GM10248 (cell line): ENCODE data around the gene SHPK.

Source experiments
- CTCF ChIA-PET: fragments of 300-600 bp; sonication (Branson Sonifier 250); formaldehyde crosslinking; extraction: SDS; loops from one replicate; lab custom pipeline; 2021; ENCODE audit warnings: antibody characterized with exemption; lab: Yijun Ruan, JAX
- POLR2A ChIA-PET: fragments of 350-650 bp; sonication (Branson Sonifier 250); formaldehyde crosslinking; extraction: SDS; loops from one replicate; lab custom pipeline; 2020; ENCODE audit warnings: antibody characterized with exemption; lab: Yijun Ruan, JAX
- DNase-seq: peaks from one replicate; pipeline ENCODE4 v3.0.0; 2012; ENCODE audit errors: extremely low spot score
- TF ChIP-seq, protein P1 (sequence below): IDR thresholded peaks from 2 replicates; pipeline ENCODE4 v1.5.1; 2012; ENCODE audit warnings: mild to moderate bottlenecking, low read depth; ENCODE audit errors: extremely low read depth, missing control alignments, control extremely low read depth

The SHPK gene, protein sequence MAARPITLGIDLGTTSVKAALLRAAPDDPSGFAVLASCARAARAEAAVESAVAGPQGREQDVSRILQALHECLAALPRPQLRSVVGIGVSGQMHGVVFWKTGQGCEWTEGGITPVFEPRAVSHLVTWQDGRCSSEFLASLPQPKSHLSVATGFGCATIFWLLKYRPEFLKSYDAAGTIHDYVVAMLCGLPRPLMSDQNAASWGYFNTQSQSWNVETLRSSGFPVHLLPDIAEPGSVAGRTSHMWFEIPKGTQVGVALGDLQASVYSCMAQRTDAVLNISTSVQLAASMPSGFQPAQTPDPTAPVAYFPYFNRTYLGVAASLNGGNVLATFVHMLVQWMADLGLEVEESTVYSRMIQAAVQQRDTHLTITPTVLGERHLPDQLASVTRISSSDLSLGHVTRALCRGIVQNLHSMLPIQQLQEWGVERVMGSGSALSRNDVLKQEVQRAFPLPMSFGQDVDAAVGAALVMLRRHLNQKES

DNA sequence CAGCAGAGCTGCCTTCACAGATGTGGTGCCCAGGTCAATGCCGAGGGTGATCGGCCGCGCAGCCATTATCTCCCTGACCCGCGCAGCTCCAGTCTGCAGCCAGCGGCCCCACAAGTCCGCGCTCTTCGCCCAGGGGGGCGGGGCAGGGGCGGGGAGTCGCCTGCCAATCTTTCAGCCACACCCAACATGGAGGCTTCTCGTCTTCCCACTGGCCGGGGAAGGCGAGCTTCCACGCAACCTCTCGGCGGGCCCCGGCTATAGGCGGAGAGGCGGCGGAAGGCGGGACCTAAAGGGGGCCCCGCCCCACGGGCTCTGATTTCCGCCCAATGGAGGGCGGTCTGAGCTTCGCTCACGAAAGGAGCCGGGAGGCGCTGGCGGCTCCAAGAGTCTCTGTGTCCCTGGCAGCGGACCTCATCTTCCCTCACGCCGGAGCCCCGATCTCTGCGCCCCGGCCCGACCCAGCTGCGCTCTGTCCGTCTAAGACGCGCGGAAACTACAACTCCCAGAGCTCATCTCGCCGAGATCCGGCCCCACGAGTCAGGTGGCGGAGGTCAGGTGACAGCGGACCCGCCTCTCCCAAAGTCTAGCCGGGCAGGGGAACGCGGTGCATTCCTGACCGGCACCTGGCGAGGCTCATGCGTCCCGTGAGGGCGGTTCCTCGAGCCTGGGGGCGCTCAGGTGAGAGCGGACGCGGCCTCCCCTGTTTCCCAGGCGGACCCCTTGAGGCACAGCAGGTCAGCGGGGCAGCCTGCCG, at the start of gene SHPK, which contains the start of gene CTNS:
SHPK (minus strand) TSS at position 97 of the 754 bp plus-strand sequence; CDS start at position 66, 31 bp downstream.
CTNS (plus strand) TSS at position 607 of the 754 bp plus-strand sequence. CDS start 3,447 bp downstream, outside the sequence.
- peak; percentile 100 for DNase-seq
- ChIA-PET POLR2A (interaction anchor here (0.6 to 1.0 kb wide), 4 partner anchors 21 to 856 kb away, joined by 3 to 6 read pairs (median 4); partner anchors contain the start of genes HASPIN and NCBP3), CTCF (interaction anchor here (0.7 to 2.5 kb wide), 13 partner anchors 8 to 210 kb away, joined by 3 to 9 read pairs (median 3); partner anchors contain the start of genes EMC6, HASPIN, NCBP3 and TAX1BP3)
- TF ChIP-seq, protein P1, sequence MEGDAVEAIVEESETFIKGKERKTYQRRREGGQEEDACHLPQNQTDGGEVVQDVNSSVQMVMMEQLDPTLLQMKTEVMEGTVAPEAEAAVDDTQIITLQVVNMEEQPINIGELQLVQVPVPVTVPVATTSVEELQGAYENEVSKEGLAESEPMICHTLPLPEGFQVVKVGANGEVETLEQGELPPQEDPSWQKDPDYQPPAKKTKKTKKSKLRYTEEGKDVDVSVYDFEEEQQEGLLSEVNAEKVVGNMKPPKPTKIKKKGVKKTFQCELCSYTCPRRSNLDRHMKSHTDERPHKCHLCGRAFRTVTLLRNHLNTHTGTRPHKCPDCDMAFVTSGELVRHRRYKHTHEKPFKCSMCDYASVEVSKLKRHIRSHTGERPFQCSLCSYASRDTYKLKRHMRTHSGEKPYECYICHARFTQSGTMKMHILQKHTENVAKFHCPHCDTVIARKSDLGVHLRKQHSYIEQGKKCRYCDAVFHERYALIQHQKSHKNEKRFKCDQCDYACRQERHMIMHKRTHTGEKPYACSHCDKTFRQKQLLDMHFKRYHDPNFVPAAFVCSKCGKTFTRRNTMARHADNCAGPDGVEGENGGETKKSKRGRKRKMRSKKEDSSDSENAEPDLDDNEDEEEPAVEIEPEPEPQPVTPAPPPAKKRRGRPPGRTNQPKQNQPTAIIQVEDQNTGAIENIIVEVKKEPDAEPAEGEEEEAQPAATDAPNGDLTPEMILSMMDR: no peak

DNA sequence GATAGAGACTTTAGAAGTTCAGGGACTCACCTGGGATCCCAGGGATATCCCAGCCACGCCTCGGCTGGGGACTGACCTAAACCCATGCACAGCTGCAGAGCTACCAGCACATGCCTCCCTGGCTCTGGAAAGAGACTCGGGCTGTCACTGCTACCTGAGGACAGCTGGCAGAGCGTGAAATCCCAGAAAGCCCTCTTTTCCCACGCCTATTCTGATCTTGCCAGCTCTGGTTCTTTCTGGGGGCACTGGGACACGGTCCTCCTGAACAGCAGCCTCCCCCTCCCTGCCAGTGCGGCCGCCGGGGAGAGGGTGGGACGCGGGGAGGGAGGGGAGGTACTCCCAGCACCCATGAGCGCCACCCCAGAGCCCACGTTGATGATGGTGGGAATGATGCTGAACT, 49.1 kb upstream of the SHPK start:
- POLR2A ChIA-PET: no interaction called here
- no peak for DNase-seq
- CTCF ChIA-PET: interaction anchor here (1.4 kb wide), 1 partner anchor 142 kb away, joined by 3 read pairs; no protein-coding TSS in a partner anchor
- TF ChIP-seq, protein P1: no peak

DNA sequence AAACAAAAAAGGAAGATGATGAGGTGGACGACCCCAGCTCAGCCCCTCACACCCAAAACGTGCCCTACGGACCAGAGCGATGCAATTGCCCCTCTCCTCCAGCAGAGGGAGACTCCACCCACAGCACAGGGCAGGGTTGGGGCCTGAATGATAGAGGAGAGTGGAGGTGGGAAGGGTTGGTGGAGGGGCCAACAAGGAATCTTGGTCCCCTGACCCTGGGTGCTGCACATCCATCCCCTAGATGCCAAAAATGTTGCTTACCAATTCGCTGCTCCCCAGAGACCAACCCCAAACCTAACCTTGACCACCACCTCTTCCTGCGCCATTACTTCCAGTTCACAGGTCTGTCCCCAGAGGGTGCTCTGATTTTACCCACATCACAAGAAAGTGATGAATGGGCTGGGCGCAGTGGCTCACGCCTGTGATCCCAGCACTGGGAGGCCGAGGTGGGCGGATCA, 47.0 kb upstream of the SHPK start:
- POLR2A ChIA-PET: no interaction called here
- peak; percentile 84 for DNase-seq
- CTCF ChIA-PET: interaction anchor here (0.6 to 2.5 kb wide), 36 partner anchors 9 to 390 kb away, joined by 3 to 25 read pairs (median 4); partner anchors contain the start of genes HASPIN, NCBP3 and P2RX5
- TF ChIP-seq, protein P1: peak; percentile 96

DNA sequence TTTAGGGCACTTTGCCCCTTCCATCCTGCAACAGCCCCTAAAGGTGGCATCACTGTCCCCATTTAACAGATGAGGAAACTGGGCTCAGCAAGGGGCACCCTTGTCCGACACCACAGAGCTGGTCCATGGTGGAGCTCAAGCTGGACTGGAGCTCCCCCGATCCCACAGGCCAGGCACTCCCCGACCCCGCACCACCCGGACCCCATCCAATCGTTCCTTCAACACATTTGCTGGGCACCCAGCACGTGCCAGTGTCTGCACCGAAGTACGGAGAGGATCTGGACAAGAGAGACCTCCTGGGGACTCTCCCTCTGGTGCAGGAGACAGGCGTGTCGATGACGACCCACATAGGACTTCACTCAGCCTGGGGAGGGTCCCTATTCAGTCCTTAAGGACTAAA, 46.0 kb upstream of the SHPK start:
- ChIA-PET CTCF (interaction anchor here (0.6 to 2.4 kb wide), 19 partner anchors 8 to 391 kb away, joined by 3 to 25 read pairs (median 4); partner anchors contain the start of genes HASPIN and NCBP3), POLR2A (no interaction called here)
- no peak for DNase-seq
- TF ChIP-seq, protein P1: no peak

DNA sequence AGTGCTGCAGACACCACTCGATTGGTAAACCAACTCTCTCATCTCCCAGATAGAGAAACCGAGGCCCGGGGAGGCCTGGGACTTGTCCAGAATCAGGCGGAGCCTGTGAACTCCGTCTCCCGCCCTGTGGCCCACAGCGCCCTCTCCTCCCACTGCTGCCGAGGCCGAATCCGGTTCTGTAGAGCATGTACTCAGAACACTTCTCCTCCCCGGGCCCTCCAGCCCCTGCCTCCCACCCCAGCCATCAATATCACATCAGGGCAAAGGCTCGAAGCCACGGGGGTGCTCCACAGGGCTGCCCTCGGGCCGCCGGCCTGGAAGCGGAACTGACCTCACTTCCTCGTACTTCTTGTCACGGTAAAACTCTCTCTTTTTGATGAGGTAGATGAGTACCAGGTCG, 45.5 kb upstream of the SHPK start:
- TF ChIP-seq, protein P1: no peak
- ChIA-PET CTCF (interaction anchor here (0.6 to 1.5 kb wide), 4 partner anchors 8 to 100 kb away, joined by 3 to 11 read pairs (median 4); no protein-coding TSS in a partner anchor), POLR2A (no interaction called here)
- no peak for DNase-seq
